H7 (cell line): ENCODE data around the gene GABRA5. TPM values are rescaled to one million over a fixed set of nuclear protein-coding genes. Genes with fewer than 3 reads are reported as not detected.

Experiments used
- DNase-seq: peaks from one replicate; pipeline ENCODE4 v3.0.0; 2012
- H3K27me3 ChIP-seq: 2 replicates; pipeline ENCODE4 v1.6.0; 2011; ENCODE audit warnings: mild to moderate bottlenecking, low read length; ENCODE audit not compliant: control insufficient read depth, insufficient read depth
- H3K36me3 ChIP-seq: replicated peaks from 2 replicates; pipeline ENCODE4 v1.5.1; 2011; ENCODE audit warnings: low read length; ENCODE audit not compliant: control insufficient read depth, insufficient read depth
- H3K4me3 ChIP-seq: 2 replicates; pipeline ENCODE4 v1.5.1; 2011; ENCODE audit warnings: low read depth, mild to moderate bottlenecking, control low read depth, low read length, moderate library complexity; ENCODE audit not compliant: insufficient read depth
- total RNA-seq: library from RNA; depleted of rRNA; stranded (reverse); fragments of >200 nt; shearing (Covaris generic); gene quantifications from 2 replicates; pipeline ENCODE4 v1.2.3, GENCODE V29; 2014

Gene GABRA5
- total RNA-seq, 1 experiment from 2014 or later, result 18.6 TPM

GRCh38 chr15:26868029-26868685 lies 1.3 kb downstream of the GABRA5 start:
- Histone ChIP-seq H3K36me3 (no peaks in the 10 kb centered on the region), H3K27me3 (peaks cover 31% of the 10 kb centered on the region), H3K4me3 (peak overlapping the region; percentile 63)
- DNase-seq, result no peak

GRCh38 chr15:26869628-26870027 lies 2.8 kb downstream of the GABRA5 start:
- H3K36me3 ChIP-seq, result no peaks in the 10 kb centered on the region
- H3K4me3 ChIP-seq, result no peak overlapping the region
- peaks cover 31% of the 10 kb centered on the region for H3K27me3 ChIP-seq
- DNase-seq, result no peak

GRCh38 chr15:26870346-26870745 lies 3.5 kb downstream of the GABRA5 start:
- Histone ChIP-seq H3K4me3 (no peak overlapping the region), H3K27me3 (peaks cover 30% of the 10 kb centered on the region), H3K36me3 (no peaks in the 10 kb centered on the region)
- DNase-seq, result no peak

GRCh38 chr15:26872206-26872605 lies 5.3 kb downstream of the GABRA5 start:
- H3K27me3 ChIP-seq, result peaks cover 18% of the 10 kb centered on the region
- DNase-seq, result peak; percentile 57
- H3K36me3 ChIP-seq, result no peaks in the 10 kb centered on the region
- no peak overlapping the region for H3K4me3 ChIP-seq

- Histone ChIP-seq H3K4me3 (no peak overlapping the region), H3K36me3 (no peaks in the 10 kb centered on the region), H3K27me3 (peaks cover 2% of the 10 kb centered on the region; the same call in 1 of the 2 replicates)
- DNase-seq, result no peak
Observed at GRCh38 chr15:26873846-26874245, 7.0 kb downstream of the GABRA5 start.

- Histone ChIP-seq H3K36me3 (no peaks in the 10 kb centered on the region), H3K27me3 (no peaks in the 10 kb centered on the region), H3K4me3 (no peak overlapping the region)
- DNase-seq, result no peak
Observed at GRCh38 chr15:26874774-26875475, 8.1 kb downstream of the GABRA5 start.

- Histone ChIP-seq H3K27me3 (no peaks in the 10 kb centered on the region), H3K4me3 (no peak overlapping the region), H3K36me3 (no peaks in the 10 kb centered on the region)
- no peak for DNase-seq
Observed at GRCh38 chr15:26875476-26875850, 8.6 kb downstream of the GABRA5 start.

- Histone ChIP-seq H3K36me3 (no peaks in the 10 kb centered on the region), H3K27me3 (no peaks in the 10 kb centered on the region), H3K4me3 (no peak overlapping the region)
- DNase-seq, result no peak
Observed at GRCh38 chr15:26877831-26878230, 11.0 kb downstream of the GABRA5 start.

GRCh38 chr15:26879706-26880105 lies 12.8 kb downstream of the GABRA5 start:
- DNase-seq, result no peak
- Histone ChIP-seq H3K36me3 (no peaks in the 10 kb centered on the region), H3K27me3 (no peaks in the 10 kb centered on the region), H3K4me3 (no peak overlapping the region)

GRCh38 chr15:26882112-26882511 lies 15.2 kb downstream of the GABRA5 start:
- H3K27me3 ChIP-seq, result no peaks in the 10 kb centered on the region
- H3K4me3 ChIP-seq, result no peak overlapping the region
- H3K36me3 ChIP-seq, result no peaks in the 10 kb centered on the region
- no peak for DNase-seq

- DNase-seq, result no peak
- Histone ChIP-seq H3K27me3 (no peaks in the 10 kb centered on the region), H3K4me3 (no peak overlapping the region), H3K36me3 (no peaks in the 10 kb centered on the region)
Observed at GRCh38 chr15:26882616-26883365, 15.9 kb downstream of the GABRA5 start.

- Histone ChIP-seq H3K36me3 (no peaks in the 10 kb centered on the region), H3K4me3 (no peak overlapping the region), H3K27me3 (no peaks in the 10 kb centered on the region)
- no peak for DNase-seq
Observed at GRCh38 chr15:26883466-26883865, 16.6 kb downstream of the GABRA5 start.

- no peak for DNase-seq
- Histone ChIP-seq H3K4me3 (no peak overlapping the region), H3K36me3 (no peaks in the 10 kb centered on the region)
Observed at GRCh38 chr15:26886566-26886965, 19.7 kb downstream of the GABRA5 start.

GRCh38 chr15:26887926-26888666 lies 21.2 kb downstream of the GABRA5 start:
- no peak for DNase-seq
- H3K4me3 ChIP-seq, result no peak overlapping the region
- H3K36me3 ChIP-seq, result no peaks in the 10 kb centered on the region
- H3K27me3 ChIP-seq, result no peaks in the 10 kb centered on the region

More at GRCh38 chr15:26886566-26886965, 19.7 kb downstream of the GABRA5 start:
- no peaks in the 10 kb centered on the region for H3K27me3 ChIP-seq
